ENCODE measurements around the gene SHISAL1.

- TF ChIP-seq CTCF (IDR thresholded peaks at IDR 0.05) (no peak), POLR2A (IDR thresholded peaks at IDR 0.05) (no peak)
Measured at GRCh38 chr22:44280665-44281188, 32.0 kb downstream of the SHISAL1 start.

All from ovary (tissue), 3 donors.